Left ventricle myocardium inferior (tissue), 1 donor: ENCODE data around the gene TUBGCP4. TPM values are rescaled to one million over a fixed set of nuclear protein-coding genes. Genes with fewer than 3 reads are reported as not detected.
"Not testable (repeated sequence)": the region's sequence is repeated elsewhere in the genome, so short reads cannot be mapped to it uniquely, and the experiment has no call there.

Source experiments
- DNase-seq: peaks from one replicate; pipeline ENCODE4 v3.0.0-alpha.2; 2020
- H3K27ac ChIP-seq: fragments of 200-600 bp; replicated peaks from 2 replicates; pipeline ENCODE4 v1.8.0; 2021
- H3K27me3 ChIP-seq: fragments of 200-600 bp; 2 replicates; pipeline ENCODE4 v1.8.0; 2021; ENCODE audit warnings: low read depth
- H3K36me3 ChIP-seq: fragments of 200-600 bp; 2 replicates; pipeline ENCODE4 v1.8.0; 2021
- H3K4me1 ChIP-seq: fragments of 200-600 bp; 2 replicates; pipeline ENCODE4 v1.8.0; 2021
- H3K4me3 ChIP-seq: fragments of 200-600 bp; 2 replicates; pipeline ENCODE4 v1.8.0; 2021; ENCODE audit warnings: mild to moderate bottlenecking, moderate library complexity
- H3K9me3 ChIP-seq: fragments of 200-600 bp; replicated peaks from 2 replicates; pipeline ENCODE4 v1.8.0; 2021
- intact Hi-C: fragments of 100-400 bp; cut with micrococcal nuclease; formaldehyde crosslinking; loops from one replicate; pipeline ENCODE4 v1.11.0; 2022
- total RNA-seq: library from RNA; stranded (reverse); fragmentation: NEBNext Ultra II Directional; extraction: Animal tissue kit (Norgen Biotek cat#: 25700); gene quantifications from one replicate; pipeline ENCODE4 v1.2.1, GENCODE V29; 2021
- TF ChIP-seq, protein P1 (sequence below): fragments of 200-600 bp; IDR thresholded peaks from 2 replicates; pipeline ENCODE4 v1.8.0; 2021; ENCODE audit warnings: antibody characterized with exemption, mild to moderate bottlenecking, borderline replicate concordance
- donor health status: DM: no; HTN: yes; CAD: no; lungs with severe emphysema.

TUBGCP4 gene
- total RNA-seq, 1 donor from 2014 or later, result 10.8 TPM

DNA sequence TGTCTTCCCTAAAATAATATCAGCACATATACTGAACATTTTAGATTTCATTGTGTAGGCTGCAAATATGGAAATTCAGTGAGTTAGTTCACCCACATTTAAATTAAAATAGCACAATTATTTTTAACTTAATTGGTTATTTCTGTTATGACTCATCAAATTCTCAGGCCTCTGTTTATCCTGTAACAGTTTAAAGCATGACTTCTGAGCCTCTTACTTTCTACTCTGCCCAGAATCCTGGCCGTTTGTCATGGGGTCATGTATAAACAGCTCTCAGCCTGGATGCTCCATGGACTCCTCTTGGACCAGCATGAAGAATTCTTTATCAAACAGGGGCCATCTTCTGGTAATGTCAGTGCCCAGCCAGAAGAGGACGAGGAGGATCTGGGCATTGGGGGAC, 12.2 kb downstream of the TUBGCP4 start:
- no peaks in the 10 kb centered on the region for H3K9me3 ChIP-seq
- peaks cover 86% of the 10 kb centered on the region for H3K36me3 ChIP-seq
- intact Hi-C loops, result no loop called here
- DNase-seq, result no peak
- no peak overlapping the region for H3K4me3 ChIP-seq
- TF ChIP-seq, protein P1, sequence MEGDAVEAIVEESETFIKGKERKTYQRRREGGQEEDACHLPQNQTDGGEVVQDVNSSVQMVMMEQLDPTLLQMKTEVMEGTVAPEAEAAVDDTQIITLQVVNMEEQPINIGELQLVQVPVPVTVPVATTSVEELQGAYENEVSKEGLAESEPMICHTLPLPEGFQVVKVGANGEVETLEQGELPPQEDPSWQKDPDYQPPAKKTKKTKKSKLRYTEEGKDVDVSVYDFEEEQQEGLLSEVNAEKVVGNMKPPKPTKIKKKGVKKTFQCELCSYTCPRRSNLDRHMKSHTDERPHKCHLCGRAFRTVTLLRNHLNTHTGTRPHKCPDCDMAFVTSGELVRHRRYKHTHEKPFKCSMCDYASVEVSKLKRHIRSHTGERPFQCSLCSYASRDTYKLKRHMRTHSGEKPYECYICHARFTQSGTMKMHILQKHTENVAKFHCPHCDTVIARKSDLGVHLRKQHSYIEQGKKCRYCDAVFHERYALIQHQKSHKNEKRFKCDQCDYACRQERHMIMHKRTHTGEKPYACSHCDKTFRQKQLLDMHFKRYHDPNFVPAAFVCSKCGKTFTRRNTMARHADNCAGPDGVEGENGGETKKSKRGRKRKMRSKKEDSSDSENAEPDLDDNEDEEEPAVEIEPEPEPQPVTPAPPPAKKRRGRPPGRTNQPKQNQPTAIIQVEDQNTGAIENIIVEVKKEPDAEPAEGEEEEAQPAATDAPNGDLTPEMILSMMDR, result no peak
- H3K27ac ChIP-seq, result no peak overlapping the region
- no peaks in the 10 kb centered on the region for H3K27me3 ChIP-seq
- no peaks in the 10 kb centered on the region for H3K4me1 ChIP-seq

DNA sequence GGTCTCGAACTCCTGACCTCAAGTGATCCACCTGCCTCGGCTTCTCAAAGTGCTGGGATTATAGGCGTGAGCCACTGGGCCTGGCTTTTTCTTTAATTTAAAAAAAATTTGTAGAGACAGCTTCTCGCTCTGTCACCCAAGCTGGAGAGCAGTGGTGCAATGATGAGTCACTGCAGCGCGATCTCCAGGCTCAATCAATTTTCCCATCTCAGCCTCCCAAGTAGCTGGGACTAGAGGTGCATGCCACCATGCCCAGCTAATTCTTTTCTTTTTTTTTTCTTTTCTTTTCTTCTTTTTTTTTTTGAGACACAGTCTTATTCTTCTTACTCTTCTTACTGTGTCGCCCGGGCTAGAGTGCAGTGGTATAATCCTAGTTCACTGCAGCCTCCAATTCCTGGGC, 19.8 kb downstream of the TUBGCP4 start:
- TF ChIP-seq, protein P1, result no peak

DNA sequence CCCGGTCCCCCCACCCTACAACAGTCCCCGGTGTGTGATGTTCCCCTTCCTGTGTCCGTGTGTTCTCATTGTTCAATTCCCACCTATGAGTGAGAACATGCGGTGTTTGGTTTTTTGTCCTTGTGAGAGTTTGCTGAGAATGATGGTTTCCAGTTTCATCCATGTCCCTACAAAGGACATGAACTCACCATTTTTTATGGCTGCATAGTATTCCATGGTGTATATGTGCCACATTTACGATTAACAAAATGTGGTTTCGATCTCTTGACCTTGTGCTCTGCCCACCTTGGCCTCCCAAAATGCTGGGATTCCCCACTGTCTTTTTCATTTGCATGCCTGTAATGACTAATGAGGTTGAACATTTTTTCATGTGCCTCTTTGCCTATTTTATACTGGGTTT, 22.7 kb downstream of the TUBGCP4 start:
- DNase-seq, H3K9me3 ChIP-seq, H3K27ac ChIP-seq, H3K27me3 ChIP-seq, intact Hi-C loops, H3K4me1 ChIP-seq, H3K4me3 ChIP-seq: not testable (repeated sequence)
- peaks cover 45% of the 10 kb centered on the region for H3K36me3 ChIP-seq

More for the DNA sequence above, 19.8 kb downstream of the TUBGCP4 start:
- H3K27me3 ChIP-seq, result no peaks in the 10 kb centered on the region
- no peak for DNase-seq
- H3K27ac ChIP-seq, result no peak overlapping the region
- no peaks in the 10 kb centered on the region for H3K9me3 ChIP-seq
- no peak overlapping the region for H3K4me3 ChIP-seq
- intact Hi-C loops, result no loop called here
- no peaks in the 10 kb centered on the region for H3K4me1 ChIP-seq
- peaks cover 43% of the 10 kb centered on the region for H3K36me3 ChIP-seq

DNA sequence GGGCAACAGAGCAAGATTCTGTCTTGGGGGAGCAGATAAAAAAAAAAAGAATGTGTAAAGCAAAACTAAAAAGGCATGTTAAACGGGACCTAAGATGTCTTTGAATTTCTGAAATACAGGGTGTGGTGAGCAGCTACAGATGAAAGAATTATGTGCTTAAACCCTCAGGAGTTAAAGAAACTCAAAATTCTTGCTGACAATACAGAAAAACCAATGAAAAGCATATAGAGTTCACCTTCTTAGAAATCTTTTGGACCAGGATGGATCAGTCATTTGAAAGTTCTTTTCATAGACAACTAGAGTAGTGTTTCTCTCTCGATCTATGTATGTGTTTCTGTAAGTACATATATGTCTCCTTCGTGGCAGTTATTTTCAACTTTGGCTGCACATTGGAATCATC, 31.4 kb downstream of the TUBGCP4 start:
- Histone ChIP-seq H3K4me1 (peaks cover 14% of the 10 kb centered on the region), H3K36me3 (peaks cover 100% of the 10 kb centered on the region), H3K27ac (no peak overlapping the region), H3K27me3 (no peaks in the 10 kb centered on the region), H3K9me3 (no peaks in the 10 kb centered on the region), H3K4me3 (no peak overlapping the region)
- intact Hi-C loops, result no loop called here
- TF ChIP-seq, protein P1, result no peak
- DNase-seq, result no peak

DNA sequence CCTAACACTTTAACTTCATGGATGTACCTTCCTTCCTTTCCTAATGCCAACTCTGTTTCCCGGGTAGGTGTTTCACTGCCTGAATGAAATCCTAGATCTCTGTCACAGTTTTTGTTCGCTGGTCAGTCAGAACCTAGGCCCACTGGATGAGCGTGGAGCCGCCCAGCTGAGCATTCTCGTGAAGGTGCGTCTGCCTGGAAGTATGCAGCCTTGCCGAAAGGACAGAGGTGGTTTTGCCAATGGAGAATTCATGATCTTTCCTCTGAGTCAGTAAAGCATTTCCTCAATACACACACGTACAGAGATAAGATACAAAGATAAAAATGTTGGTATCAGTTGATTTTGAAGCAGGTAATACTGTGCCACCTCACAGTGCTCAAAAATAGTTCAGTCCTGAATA, 32.7 kb downstream of the TUBGCP4 start:
- intact Hi-C loops, result no loop called here
- no peak overlapping the region for H3K4me3 ChIP-seq
- DNase-seq, result no peak

DNA sequence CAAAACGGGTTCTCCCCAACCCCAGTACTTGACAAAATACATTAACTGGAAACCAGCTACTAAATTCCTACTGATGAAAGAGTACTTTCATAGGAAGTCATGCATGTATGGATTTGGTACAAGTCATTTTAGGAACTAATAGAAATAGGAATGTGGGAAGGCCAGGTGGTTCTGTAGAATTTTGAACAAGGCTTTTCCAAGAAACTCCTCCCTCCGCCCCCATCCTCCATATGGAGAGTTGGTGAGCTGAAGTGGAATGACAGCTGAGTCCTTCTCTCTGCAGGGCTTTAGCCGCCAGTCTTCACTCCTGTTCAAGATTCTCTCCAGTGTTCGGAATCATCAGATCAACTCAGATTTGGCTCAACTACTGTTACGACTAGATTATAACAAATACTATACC, 33.2 kb downstream of the TUBGCP4 start:
- intact Hi-C loops, result no loop called here
- Histone ChIP-seq H3K27me3 (no peaks in the 10 kb centered on the region), H3K27ac (no peak overlapping the region), H3K36me3 (peaks cover 100% of the 10 kb centered on the region), H3K4me3 (no peak overlapping the region), H3K9me3 (no peaks in the 10 kb centered on the region), H3K4me1 (peaks cover 14% of the 10 kb centered on the region)
- no peak for DNase-seq
- TF ChIP-seq, protein P1, result no peak

More for the DNA sequence above, 32.7 kb downstream of the TUBGCP4 start:
- peaks cover 100% of the 10 kb centered on the region for H3K36me3 ChIP-seq
- no peaks in the 10 kb centered on the region for H3K9me3 ChIP-seq
- H3K27me3 ChIP-seq, result no peaks in the 10 kb centered on the region
- H3K4me1 ChIP-seq, result peaks cover 14% of the 10 kb centered on the region
- H3K27ac ChIP-seq, result no peak overlapping the region
- TF ChIP-seq, protein P1, result no peak
